Fibroblast of mammary gland (primary cell): ENCODE results near the gene FCGR3A.
"Not testable (repeated sequence)": the region's sequence is repeated elsewhere in the genome, so short reads cannot be mapped to it uniquely, and the experiment has no call there.

ENCODE experiments used
- DNase-seq: peaks from one replicate; pipeline ENCODE4 v3.0.0-alpha.2; 2010; ENCODE audit warnings: low read depth
- H3K4me3 ChIP-seq: 2 replicates; pipeline ENCODE4 v1.5.1; 2011; ENCODE audit warnings: low read depth, mild to moderate bottlenecking, low read length, moderate library complexity; ENCODE audit not compliant: control insufficient read depth
- TF ChIP-seq, protein P1 (sequence below): conservative IDR thresholded peaks from 2 replicates; pipeline ENCODE4 v1.5.1; 2011; ENCODE audit warnings: low read depth, low read length, inconsistent platforms; ENCODE audit not compliant: control insufficient read depth, insufficient read depth

The FCGR3A gene

DNA sequence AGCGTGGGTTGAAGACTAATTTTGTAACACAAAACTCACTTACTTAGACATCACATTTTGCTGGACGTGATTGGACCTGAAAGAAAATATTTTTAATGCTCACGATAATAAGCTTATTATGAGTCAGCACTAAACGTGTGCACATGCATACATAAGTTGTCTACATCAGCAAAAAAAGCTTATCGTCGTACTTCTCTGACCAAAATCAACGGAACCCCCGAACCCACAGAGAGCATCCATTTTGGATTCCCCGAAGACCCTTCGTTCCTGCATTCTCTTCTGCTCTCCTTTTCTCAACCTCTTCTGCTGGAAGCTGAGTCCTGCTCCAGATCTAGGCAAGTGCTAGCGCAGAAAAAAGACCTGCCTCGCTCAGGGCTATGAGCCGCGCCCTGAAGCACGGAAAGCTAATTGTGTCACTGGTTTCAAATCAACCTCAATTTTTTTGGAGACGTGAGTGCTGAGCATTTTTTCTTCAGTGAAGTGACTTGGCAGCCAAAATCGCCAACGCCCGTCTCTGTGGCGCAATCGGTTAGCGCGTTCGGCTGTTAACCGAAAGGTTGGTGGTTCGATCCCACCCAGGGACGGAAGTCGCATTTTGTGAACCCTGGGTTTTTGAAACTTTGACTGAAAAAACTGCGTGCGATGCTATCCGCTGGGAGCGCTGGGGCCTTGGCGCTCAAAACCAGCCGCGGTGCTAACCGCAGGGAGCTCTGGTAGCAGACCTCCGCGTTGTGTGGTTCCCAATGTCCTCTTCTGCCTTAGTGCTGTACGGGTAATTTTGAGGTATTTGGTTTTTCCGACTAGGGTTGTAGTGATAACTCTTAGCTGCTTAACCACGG lies 9.7 kb downstream of the FCGR3A start:
- DNase-seq: peak; percentile 86
- TF ChIP-seq, protein P1, sequence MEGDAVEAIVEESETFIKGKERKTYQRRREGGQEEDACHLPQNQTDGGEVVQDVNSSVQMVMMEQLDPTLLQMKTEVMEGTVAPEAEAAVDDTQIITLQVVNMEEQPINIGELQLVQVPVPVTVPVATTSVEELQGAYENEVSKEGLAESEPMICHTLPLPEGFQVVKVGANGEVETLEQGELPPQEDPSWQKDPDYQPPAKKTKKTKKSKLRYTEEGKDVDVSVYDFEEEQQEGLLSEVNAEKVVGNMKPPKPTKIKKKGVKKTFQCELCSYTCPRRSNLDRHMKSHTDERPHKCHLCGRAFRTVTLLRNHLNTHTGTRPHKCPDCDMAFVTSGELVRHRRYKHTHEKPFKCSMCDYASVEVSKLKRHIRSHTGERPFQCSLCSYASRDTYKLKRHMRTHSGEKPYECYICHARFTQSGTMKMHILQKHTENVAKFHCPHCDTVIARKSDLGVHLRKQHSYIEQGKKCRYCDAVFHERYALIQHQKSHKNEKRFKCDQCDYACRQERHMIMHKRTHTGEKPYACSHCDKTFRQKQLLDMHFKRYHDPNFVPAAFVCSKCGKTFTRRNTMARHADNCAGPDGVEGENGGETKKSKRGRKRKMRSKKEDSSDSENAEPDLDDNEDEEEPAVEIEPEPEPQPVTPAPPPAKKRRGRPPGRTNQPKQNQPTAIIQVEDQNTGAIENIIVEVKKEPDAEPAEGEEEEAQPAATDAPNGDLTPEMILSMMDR: peak; percentile 10
- H3K4me3 ChIP-seq: peak overlapping the region; percentile 83

DNA sequence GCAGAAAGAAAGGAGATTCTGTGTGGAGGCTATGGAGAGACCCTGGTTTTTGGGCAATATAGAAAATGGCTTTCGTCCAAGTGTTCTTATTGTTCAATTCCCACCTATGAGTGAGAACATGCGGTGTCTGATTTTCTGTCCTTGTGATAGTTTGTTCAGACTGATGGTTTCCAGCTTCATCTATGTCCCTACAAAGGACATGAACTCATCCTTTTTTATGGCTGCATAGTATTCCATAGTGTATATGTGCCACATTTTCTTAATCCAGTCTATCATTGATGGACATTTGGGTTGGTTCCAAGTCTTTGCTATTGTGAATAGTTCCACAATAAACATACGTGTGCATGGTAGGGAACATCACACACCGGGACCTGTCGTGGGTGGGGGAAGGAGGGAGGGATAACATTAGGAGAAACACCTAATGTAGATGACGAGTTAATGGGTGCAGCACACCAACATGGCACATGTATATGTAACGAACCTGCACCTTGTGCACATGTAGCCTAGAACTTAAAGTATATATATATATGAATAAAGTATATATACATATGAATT lies 10.6 kb downstream of the FCGR3A start:
- peak overlapping the region; percentile 83 for H3K4me3 ChIP-seq
- DNase-seq: not testable (repeated sequence)

DNA sequence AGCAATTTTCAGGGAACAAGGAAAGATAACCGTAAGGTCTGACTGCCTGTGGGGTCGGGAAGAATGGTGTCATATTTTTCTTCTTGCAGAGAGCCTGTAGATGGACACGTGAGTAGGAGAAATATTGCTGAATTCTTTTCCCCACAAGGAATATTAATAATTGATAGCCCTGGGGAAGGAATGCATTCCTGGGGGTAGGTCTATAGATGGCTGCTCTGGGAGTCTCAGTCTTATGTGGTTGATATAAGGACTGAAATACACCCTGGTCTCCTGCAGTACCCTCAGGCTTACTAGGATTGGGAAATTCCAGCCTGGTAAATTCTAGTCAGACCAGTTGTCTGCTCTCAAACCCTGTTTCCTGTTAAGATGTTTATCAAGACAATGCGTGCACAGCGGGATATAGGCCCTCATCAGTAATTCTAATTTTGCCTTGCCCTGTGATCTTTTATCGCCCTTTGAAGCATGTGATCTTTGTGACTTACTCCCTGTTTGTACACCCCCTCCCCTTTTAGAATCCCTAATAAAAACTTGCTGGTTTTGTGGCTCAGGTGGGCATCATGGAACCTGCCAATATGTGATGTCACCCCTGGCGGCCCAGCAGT lies 12.4 kb downstream of the FCGR3A start:
- not testable (repeated sequence) for H3K4me3 ChIP-seq, DNase-seq

DNA sequence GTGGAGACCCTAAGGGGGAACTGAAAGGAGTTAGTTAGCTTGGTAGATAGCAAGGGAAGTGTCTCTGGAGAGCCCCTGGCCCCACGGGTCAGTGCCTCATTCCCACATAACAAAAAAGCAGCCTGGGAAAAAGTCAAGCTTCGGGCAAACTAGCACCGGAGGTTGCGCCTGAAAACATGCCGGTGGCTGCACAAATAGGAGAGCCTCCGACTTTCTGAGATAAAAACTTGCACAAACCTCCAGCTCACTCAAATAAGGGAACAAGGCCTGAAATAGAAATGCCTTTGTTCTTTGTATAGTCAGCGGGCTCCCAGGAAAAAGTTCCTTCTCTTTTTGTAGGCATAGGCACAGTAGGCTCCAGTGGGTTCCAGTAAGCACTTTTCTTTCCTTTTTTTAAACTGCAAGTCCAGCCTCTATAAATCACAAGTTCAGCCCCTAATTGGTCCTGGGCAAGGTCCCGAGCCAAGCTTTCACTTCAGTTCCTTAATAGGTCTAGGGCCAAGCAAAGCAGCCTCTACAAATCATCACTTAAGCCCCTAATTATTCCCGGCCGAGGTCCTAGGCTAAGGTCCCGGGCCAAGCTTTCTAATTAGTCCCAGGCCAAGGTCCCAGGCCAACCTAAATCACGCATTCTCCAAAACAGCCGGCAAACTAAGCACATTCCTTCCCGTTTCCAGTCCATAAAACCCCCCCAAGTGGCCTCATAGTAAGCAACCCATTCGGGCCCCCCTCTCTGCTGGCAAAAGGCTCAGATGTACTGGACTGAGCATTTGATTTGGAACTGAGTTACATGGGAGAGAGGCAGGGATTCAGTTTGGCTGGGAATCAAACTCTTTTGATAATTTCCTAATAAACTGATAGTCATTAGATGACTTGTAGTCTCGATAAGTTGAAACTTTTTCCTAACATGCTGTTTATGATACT lies 16.7 kb downstream of the FCGR3A start:
- peak; percentile 26 for DNase-seq
- peak overlapping the region; percentile 23 for H3K4me3 ChIP-seq

DNA sequence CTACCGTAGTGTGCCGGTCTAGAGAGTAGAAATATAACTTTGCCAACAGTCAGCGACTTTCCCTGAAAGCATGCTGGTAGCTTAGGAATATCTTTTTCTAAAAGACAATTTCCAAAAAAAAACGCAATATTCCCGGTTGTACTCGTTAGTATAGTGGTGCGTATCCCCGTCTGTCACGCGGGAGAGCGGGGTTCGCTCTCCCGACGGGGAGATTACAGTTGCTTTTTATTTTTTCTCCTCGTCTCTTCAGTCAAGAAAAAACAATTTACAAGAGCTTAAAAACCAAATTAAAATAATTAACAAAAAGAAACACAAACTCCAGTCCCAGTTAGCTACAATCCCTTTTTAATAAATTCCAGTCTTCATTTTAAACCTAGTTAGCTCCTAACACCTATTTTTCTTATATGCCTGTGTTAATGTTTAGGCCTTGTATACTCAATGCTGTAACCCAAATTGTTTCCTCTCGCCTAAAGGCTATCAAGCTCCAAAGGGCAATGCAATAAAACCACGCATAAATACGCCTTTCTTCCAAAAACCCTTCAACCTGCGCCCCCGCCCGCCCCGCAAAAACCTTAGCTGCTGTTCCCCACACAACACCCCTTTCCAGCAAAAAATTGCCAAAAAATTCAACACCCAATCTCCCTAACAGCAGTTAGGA lies 17.5 kb downstream of the FCGR3A start:
- TF ChIP-seq, protein P1: no peak

DNA sequence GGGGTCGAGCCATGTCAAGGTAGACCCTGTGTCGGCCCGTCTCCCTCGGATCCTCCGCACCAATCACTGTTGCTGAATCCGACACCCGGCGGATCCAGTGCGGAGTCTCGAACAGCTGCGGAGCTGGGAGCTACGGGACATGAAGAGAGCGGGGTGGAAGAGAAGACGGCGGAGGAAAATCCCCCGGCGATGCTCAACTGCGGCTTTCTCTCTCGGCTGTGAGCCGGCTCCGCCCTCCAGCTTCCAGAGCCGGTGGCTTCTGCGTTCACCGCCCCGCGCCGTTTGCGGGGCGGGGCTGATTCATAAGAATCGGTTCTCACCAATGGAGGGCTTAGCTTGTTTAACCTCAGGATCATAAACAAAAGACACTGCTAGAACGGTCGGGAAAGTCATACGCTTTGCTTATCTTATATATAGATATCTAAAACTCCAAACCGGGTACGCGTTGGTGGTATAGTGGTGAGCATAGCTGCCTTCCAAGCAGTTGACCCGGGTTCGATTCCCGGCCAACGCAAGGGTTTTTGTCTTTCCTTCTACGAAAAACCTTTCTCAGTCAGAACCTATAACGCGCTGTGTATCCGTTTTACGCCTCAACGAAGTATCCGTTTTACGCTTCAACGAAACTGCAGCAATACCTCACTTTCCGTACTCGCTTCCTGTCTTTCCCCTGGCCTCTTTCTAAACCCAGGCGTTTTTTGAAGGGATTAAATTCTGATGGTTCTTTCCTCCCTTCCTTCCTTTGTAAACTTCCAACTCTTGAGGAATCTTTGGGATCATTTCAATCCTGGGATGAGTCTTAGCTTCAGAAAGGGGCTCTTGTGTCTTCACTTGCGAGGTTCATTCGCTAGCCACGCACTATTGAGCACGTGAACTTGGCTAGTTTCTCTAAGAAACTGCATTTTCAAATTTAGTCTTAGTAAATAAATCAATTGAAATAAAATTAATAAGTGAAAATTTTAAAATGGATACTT lies 18.7 kb downstream of the FCGR3A start:
- peak overlapping the region; percentile 69 for H3K4me3 ChIP-seq
- peak; percentile 94 for DNase-seq

More for the DNA sequence above, 17.5 kb downstream of the FCGR3A start:
- DNase-seq: peak; percentile 66
- H3K4me3 ChIP-seq: peak overlapping the region; percentile 69

DNA sequence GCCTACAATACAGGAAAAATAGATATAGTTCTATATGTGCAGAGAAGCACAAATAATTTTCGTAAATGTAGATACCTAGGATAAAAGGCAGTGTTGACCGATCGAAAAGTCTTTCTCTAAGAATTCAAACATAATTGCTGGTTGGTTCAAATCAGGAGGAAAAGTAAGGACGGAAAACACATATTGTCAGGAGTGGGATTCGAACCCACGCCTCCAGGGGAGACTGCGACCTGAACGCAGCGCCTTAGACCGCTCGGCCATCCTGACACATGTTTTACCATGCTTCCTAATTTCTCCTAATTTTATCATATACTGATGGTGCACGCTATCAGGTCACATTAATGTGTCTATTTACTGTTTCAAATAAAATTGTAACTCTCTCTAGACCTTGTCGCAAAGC lies 19.5 kb downstream of the FCGR3A start:
- H3K4me3 ChIP-seq: peak overlapping the region; percentile 69
- peak; percentile 73 for DNase-seq

DNA sequence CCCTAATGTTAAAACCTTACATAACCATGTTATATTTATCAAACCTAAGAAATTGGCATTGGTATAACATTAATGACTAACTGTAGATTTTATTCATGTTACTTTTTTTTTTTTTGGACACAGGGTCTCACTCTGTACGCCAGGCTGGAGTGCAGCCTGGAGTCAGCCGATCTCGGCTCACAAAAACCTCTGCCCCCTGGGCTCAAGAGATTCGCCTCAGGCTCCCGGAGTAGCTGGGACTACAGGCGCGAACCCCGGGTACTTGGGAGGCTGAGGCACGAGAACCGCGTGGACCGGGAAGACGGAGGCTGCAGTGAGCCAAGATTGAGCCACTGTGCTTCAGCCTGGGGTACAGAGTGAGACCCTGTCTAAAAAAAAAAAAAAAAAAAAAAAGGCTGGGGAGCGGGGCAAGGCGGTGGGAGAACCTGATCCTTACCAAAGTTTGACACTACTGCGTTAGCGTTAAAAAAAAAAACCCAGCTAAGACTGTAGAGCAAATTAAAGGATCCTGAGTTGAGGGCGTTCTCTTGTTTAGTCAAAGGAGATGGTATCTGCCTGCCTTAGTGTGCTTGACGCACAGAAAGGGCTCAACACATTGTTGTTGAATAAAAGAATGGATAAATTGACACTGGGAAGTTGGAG lies 20.0 kb downstream of the FCGR3A start:
- H3K4me3 ChIP-seq: peak overlapping the region; percentile 69

DNA sequence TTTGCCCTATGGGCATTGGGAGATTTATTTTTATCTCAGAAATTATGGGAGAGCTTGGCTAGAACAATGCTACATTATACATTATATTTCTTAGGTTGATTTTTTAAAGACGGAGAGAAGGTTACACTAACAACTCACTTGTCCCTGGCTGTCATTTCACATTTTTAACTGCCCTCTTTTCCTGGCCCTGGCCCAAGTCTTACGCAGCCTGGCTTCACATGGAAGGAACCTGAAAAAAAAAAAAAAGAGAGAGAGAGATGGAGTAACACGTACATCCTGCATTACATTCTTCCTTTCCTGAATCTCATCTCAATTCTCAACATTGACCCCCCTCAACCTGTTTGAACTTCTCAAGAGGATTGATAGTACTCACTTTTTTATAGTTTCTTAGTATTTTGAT lies 21.1 kb downstream of the FCGR3A start:
- not testable (repeated sequence) for DNase-seq, H3K4me3 ChIP-seq

More for the DNA sequence above, 20.0 kb downstream of the FCGR3A start:
- not testable (repeated sequence) for DNase-seq

DNA sequence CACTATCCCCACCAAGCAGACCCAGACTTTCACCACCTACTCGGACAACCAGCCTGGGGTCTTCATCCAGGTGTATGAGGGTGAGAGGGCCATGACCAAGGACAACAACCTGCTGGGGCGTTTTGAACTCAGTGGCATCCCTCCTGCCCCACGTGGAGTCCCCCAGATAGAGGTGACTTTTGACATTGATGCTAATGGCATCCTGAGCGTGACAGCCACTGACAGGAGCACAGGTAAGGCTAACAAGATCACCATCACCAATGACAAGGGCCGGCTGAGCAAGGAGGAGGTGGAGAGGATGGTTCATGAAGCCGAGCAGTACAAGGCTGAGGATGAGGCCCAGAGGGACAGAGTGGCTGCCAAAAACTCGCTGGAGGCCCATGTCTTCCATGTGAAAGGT lies 23.7 kb downstream of the FCGR3A start:
- H3K4me3 ChIP-seq, DNase-seq: not testable (repeated sequence)

DNA sequence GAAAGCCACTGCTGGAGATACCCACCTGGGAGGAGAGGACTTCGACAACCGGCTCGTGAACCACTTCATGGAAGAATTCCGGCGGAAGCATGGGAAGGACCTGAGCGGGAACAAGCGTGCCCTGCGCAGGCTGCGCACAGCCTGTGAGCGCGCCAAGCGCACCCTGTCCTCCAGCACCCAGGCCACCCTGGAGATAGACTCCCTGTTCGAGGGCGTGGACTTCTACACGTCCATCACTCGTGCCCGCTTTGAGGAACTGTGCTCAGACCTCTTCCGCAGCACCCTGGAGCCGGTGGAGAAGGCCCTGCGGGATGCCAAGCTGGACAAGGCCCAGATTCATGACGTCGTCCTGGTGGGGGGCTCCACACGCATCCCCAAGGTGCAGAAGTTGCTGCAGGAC lies 24.3 kb downstream of the FCGR3A start:
- not testable (repeated sequence) for DNase-seq, H3K4me3 ChIP-seq

DNA sequence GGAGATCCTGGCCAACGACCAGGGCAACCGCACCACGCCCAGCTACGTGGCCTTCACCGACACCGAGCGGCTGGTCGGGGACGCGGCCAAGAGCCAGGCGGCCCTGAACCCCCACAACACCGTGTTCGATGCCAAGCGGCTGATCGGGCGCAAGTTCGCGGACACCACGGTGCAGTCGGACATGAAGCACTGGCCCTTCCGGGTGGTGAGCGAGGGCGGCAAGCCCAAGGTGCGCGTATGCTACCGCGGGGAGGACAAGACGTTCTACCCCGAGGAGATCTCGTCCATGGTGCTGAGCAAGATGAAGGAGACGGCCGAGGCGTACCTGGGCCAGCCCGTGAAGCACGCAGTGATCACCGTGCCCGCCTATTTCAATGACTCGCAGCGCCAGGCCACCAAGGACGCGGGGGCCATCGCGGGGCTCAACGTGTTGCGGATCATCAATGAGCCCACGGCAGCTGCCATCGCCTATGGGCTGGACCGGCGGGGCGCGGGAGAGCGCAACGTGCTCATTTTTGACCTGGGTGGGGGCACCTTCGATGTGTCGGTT lies 24.8 kb downstream of the FCGR3A start:
- DNase-seq: not testable (repeated sequence)

More for the DNA sequence above, 24.8 kb downstream of the FCGR3A start:
- H3K4me3 ChIP-seq: peak overlapping the region; percentile 35
